AG08395 (cell line): Measurements from ENCODE around the gene CRYBA4.
A peak's percentile ranks its signal among the peaks of the same experiment; 100 is the strongest.
"Not testable (repeated sequence)": the region's sequence is repeated elsewhere in the genome, so short reads cannot be mapped to it uniquely, and the experiment has no call there.

ENCODE experiments used
- DNase-seq: peaks from one replicate; pipeline ENCODE4 v3.0.0; 2012; ENCODE audit warnings: mixed read lengths, low spot score

Gene CRYBA4

DNA sequence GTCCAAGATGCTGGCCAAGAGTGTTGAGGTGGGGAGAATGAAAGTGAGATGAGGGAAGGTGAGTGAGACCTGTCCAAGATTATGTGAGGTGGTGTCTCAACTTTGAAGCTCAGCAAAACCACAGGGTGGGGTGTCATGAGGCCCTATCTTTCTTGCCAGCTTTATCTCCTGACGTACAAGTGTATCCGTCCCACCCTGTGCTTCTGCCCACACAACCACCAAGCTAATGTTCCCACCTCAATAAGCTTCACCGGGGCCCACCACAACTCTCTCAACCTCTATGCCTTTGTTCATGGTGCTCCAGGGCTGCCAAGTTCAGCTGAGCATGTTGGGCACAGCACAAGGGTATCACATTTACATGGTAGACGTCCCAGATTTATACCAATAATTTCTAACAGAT, 24.7 kb upstream of the CRYBA4 start:
- no peak for DNase-seq

- no peak for DNase-seq
Observed at GRCh38 chr22:26597480-26597879, 24.3 kb upstream of the CRYBA4 start.

DNA sequence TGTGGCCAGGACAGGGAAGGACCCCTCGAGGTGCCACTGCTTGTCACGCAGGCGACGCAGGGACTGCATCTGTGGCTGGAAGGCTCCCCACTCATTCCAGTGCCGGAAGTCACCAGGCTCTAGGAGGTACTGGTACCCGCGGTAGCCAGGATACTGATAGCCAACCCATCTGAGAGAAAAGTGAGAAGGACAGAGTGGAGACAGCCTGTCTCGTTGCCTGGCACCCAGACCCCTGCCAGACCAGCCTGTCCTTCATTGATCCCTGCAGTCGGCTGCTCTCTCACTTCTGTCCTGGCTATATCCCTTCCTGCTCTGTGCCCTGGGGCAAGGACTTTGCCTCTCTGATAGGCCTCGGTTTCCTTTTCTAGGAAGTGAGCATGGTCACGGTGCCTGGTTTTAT, 22.3 kb upstream of the CRYBA4 start:
- no peak for DNase-seq

- DNase-seq = no peak
Observed at GRCh38 chr22:26601726-26602125, 20.0 kb upstream of the CRYBA4 start.

GRCh38 chr22:26602127-26602526, 19.6 kb upstream of the CRYBA4 start:
- no peak for DNase-seq

GRCh38 chr22:26604368-26604767, 17.4 kb upstream of the CRYBA4 start:
- no peak for DNase-seq

DNA sequence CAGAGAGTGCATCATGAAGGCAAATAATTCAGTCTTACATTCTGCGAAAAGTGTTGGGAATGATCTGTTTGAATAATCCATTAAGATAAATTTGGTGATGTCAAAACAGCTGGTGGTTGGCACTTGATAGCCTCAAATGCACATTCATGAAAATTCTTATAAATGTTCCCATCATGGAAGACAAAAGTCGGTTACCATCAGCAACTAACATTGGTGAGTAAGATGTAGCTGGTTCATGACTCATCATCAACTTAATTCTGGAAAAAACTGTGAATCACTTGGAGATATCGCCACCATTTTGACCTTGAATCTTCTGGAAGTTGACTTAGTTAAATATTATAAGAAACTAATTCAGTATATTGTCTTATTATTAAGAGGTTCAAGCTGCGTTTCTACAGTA, 15.2 kb upstream of the CRYBA4 start:
- peak; percentile 57 for DNase-seq

DNA sequence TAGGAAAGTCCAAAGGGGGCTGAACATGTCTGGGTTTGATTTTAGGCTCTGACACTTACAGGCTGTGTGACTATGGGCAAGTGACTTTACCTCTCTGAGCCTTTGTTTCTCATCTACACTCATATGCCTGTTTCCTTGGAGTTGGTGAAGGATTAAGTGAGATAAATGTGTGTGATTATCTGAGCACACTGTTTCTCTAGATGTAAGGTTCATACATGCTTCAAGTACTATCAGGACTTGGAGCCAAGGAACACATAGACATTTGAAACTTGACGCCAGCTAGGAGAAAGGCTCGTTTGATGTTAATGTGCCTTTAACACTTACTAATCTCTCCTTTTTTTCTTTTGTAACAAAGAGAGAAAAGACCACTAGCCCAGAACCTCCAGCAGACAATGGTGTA, 13.6 kb upstream of the CRYBA4 start:
- no peak for DNase-seq

DNA sequence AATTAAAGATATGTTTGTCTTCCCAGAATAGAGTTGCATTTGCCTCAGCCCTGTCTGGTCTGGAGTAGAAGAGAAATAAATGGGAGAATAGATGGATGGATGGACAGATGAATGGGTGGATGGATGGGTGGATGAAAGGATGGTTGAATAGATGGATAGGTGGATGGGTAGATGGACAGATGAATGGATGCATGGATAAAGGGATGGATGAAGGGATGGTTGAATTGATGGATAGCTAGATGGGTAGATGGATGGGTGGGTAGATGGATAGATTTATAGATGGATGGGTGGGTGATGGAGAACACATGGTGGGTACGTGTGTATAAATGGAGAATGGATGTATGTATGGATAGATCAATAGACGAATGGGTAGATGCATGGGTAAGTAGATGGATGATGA, 12.5 kb upstream of the CRYBA4 start:
- DNase-seq = no peak

DNA sequence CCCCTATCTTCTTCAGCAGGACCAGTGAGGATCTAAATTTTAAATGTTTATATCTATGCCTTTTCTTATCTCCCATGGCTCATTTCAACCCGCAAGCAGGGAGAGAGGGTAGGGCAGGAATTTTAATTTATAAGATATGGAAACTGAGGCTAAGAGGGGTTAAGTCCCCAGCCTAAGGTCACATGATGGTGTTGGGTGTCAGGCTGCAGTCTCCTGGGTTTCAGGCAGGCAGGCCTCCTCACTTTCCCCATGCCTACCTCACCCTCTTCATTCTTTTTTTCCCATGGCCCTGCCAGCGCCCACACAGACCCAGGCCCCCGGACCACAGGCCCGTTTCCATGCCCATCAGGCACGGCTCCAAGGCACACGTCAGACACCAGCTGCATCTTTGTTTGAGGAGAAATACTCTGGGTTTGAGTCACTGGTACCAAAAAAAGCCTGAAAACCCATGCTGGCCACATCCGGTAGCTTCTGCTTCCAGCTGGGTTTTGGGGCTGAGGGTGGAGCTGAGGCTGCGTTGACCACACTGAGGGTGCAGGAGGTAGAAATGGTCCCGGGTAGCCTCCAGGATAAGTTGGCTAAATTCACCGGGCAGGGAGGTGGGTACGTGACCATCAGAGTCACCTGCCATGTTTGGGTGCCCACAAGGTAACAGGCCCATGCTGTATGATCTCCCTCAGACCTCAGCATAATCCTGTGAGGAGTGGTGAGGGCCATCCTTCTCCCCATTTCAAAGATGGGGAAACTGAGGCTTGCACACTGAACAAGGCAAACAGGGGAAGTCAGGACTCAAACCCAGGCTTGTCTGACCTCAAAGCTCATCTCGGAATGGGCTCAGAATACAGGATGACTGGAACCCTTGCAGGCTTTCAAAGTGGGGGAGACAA, 11.4 kb upstream of the CRYBA4 start:
- peak; percentile 96 for DNase-seq

DNA sequence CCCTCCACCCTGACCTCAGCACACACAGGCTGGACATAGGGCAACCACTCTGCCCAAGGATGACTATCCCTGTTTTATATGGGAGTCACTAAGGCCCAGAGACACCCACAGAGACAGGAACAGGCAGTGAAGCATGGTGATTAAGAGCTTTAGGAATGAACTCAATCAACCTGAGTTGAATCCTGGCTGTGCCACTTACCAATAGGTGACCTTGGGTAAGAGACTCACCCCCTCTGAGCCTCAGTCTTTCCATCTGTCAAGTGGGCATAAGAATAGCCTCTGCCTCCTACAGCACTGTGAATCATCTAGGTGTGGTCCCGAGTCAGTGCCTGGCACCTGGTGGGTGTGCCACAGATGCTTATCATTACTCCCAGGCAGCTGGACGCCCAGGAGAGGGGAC, 10.8 kb upstream of the CRYBA4 start:
- DNase-seq = no peak

- no peak for DNase-seq
Observed at GRCh38 chr22:26612652-26613051, 9.1 kb upstream of the CRYBA4 start.

DNA sequence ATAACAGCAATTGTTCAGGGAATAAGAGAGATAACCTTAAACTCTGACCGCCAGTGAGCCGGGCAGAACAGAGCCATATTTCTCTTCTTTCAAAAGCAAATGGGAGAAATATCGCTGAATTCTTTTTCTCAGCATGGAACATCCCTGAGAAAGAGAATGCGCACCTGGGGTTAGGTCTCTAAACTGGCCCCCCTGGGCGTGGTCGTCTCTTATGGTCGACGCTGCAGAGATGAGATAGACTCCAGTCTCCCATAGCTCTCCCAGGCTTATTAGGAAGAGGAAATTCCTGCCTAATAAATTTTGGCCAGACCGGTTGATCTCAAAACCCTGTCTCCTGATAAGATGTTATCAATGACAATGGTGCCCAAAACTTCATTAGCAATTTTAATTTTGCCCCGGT, 8.0 kb upstream of the CRYBA4 start:
- DNase-seq = not testable (repeated sequence)

DNA sequence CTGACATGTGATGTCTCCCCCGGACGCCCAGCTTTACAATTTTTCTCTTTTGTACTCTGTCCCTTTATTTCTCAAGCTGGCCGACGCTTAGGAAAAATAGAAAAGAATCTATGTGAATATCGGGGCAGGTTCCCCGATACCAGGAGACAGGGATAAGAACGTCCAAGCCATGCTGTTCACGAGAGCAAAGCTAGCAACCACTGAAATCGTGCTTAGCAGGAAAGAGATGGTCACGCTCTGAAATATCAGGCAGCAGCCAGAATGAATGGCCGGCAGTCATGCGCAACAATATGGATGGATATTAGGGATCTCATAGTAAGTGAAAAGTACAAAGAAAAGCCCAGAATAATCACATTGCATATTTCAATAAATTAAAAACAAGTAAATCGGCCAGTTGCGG, 7.4 kb upstream of the CRYBA4 start:
- no peak for DNase-seq

DNA sequence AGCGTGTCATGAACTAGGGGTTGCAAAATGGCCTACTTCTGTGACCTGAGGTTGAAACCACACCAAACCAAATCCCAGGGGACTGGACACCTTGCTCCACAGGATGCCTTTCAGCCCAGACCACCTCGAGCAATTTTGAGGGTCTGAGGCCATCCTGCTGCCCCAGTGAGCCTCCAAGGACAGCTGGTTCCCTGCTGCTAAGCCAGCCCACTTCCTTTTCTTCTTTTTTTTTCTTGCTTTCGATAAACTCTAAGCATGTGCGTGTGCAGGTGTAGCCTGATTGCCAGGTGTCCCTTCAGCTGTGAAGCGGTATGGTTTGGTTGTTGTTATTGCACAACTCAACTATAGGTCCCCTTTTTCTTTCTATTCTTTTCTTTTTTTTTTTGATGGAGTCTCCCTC, 6.6 kb upstream of the CRYBA4 start:
- DNase-seq = no peak

GRCh38 chr22:26615830-26616435, 5.8 kb upstream of the CRYBA4 start:
- no peak for DNase-seq

DNA sequence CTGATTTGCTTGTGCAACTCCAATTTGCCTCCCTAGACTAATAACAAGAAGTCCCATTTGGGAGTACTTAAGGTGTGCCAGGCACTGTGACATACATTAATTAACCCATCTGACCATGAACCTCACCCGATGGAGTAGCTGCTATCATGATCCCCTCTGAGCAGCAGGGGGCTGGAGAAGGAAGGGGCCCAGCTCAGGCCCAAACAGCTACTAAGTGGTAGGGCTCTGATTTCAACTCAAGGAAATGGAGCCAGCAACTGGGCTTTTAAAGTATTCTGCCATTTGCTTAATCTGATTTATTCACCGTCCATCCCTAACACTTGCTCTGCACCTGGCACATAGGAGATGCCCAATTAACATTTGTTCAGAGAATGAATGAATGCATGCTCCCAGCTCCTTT, 5.1 kb upstream of the CRYBA4 start:
- no peak for DNase-seq

DNA sequence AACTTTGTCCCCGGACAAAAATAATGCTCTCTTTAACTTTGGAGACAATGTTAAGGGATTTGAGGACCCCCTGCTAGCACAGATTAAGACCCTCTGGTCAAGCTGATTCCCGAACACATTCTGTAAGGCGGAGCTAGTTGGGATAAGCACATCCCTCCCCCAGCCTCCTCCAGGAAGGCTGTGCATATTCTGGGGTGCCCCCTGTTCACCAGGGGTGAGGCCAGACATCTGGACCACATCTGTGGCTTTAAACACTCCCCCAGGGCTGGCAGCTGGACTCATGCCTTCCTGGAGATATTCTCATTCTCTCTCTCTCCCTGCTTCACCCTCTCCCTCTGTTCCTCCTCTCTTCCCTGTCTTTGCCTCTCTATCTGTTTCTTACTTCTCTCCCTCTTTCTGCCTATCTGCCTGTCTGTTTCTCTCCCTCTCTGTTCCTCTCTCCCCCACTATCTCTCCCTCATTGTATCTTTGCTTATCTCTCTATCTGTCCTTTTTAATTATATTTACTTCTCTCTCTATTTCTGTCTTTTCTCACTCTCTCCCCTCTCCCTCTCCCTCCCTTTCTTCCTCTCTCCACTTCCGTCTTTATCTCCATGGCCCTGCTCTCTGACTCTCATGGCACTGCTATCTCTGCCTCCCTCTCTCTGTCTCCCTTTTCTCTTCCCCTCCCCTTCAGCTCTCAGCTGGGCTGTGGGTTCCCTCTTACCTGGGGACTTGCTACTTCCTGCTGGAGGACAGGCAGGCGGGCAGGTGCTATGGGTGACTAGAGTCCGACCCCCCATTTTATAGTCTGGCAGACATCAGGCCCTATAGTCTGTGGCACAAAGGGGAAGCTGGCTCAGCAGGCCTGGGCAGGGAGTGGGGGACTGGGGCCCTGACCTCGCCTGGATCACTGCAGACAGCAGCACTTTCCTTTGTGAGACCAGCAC, 4.2 kb upstream of the CRYBA4 start, which contains the start of gene CRYBB1:
Gene CRYBB1 (minus strand): TSS at position 757 of the 929 bp plus-strand sequence. CDS start 1,708 bp downstream, outside the sequence.
- DNase-seq = peak; percentile 33

DNA sequence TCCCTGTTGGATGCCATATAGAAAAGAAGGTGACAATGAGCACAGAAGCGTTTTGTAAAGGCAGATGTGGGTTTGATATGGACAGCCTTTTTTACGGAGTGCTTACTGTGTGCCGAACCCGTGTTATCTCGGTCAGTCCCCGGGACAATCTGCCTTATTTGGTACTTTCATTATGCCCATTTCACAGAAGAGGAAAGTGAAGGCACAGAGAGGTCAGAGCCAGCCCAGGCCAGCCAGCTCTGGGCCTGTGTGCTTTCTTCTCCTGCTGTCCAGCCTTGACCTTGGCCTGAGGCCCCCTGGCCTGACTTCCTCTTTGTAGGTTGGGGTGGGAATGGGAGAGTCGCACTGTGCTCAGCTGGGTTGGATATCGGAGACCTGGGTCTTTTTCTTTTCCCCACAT, 3.3 kb upstream of the CRYBA4 start:
- DNase-seq = no peak

DNA sequence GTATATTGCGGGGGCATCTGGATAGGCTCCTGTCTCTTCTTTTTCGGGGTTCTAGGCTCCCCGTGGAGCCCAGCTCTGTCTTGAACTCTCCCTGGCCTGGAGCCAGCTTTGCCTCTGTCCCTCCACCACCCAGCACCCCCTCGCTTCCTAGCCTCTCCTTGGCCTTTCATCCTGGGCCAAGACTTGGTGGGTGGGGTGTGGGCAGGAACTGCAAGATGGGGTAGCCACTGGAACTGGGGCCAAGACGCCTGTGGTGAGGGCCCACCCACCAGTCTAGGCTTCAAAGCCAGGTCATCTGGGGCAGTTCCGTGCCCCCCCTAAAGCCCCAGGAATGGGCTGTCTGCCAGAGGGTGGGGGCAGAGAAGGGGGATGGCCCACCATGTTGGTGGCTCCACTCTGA, 2.3 kb upstream of the CRYBA4 start:
- no peak for DNase-seq

GRCh38 chr22:26620197-26620596, 1.6 kb upstream of the CRYBA4 start:
- no peak for DNase-seq

- DNase-seq = no peak
Observed at GRCh38 chr22:26623984-26624383, 2.2 kb downstream of the CRYBA4 start.

DNA sequence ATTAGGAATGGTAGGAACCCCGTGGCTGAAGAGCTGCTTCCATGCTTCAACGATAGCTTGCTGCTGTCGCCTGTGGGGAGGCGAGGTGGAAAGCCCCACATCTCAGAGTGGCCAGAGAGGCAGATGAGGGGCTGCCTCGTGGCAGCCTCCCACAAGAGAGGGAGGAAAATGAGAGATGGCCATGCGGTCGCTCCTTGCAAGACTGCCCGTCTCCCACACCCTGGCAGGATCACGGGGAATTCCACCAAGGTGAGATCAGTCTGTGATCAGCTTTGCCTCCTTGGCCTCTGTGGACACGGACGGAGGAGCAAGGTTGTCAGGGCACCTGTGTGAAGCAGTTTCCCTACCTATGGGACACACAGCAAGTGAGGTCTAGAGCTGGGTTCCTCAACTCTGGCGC, 3.0 kb downstream of the CRYBA4 start:
- DNase-seq = no peak
